HG02759 (cell line): Measurements from ENCODE around the gene HOXD9.

Source experiments
- ATAC-seq: cut with Tn5 transposase; IDR thresholded peaks from one replicate; pipeline ENCODE4 v1.9.1; 2021; ENCODE audit warnings: mild to moderate bottlenecking, moderate library complexity; ENCODE audit not compliant: unreplicated experiment

HOXD9 gene

GRCh38 chr2:176164201-176164600 lies 41.7 kb downstream of the HOXD9 start:
- ATAC-seq: no peak

- no peak for ATAC-seq
These were observed 42.3 kb downstream of the HOXD9 start for GRCh38 chr2:176164611-176165369.

GRCh38 chr2:176165370-176166050 lies 43.0 kb downstream of the HOXD9 start:
- ATAC-seq: no peak

- ATAC-seq: no peak
These were observed 43.8 kb downstream of the HOXD9 start for GRCh38 chr2:176166272-176166671.

- ATAC-seq: no peak
These were observed 44.9 kb downstream of the HOXD9 start for GRCh38 chr2:176167398-176167797.

GRCh38 chr2:176169181-176169580 lies 46.7 kb downstream of the HOXD9 start:
- ATAC-seq: no peak

- ATAC-seq: no peak
These were observed 47.2 kb downstream of the HOXD9 start for GRCh38 chr2:176169711-176170110.

- no peak for ATAC-seq
These were observed 48.2 kb downstream of the HOXD9 start for GRCh38 chr2:176170602-176171305.

- no peak for ATAC-seq
These were observed 49.0 kb downstream of the HOXD9 start for GRCh38 chr2:176171351-176172006.

- no peak for ATAC-seq
These were observed 49.7 kb downstream of the HOXD9 start for GRCh38 chr2:176172007-176172894.

GRCh38 chr2:176172895-176173566 lies 50.5 kb downstream of the HOXD9 start:
- no peak for ATAC-seq

GRCh38 chr2:176173567-176174381 lies 51.3 kb downstream of the HOXD9 start:
- ATAC-seq: no peak

GRCh38 chr2:176174382-176174823 lies 51.9 kb downstream of the HOXD9 start:
- no peak for ATAC-seq
